Glutamatergic neuron (in vitro differentiated cells): ENCODE data around the gene SLC39A2. TPM values are rescaled to one million over a fixed set of nuclear protein-coding genes. Genes with fewer than 3 reads are reported as not detected.
"Not testable (repeated sequence)": the region's sequence is repeated elsewhere in the genome, so short reads cannot be mapped to it uniquely, and the experiment has no call there.

ENCODE experiments used
- DNase-seq: peaks from one replicate; pipeline ENCODE4 v3.0.0; 2022
- H3K27ac Mint-ChIP-seq: one replicate; pipeline ENCODE4 v1.8.0; 2020; ENCODE audit warnings: mild to moderate bottlenecking, mixed read lengths, inconsistent platforms; ENCODE audit not compliant: unreplicated experiment
- H3K27me3 Mint-ChIP-seq: one replicate; pipeline ENCODE4 v1.8.0; 2020; ENCODE audit warnings: mild to moderate bottlenecking, moderate library complexity, mixed read lengths, inconsistent platforms; ENCODE audit not compliant: unreplicated experiment
- H3K36me3 Mint-ChIP-seq: one replicate; pipeline ENCODE4 v1.8.0; 2020; ENCODE audit warnings: mild to moderate bottlenecking, mixed read lengths, inconsistent platforms; ENCODE audit not compliant: unreplicated experiment
- H3K4me1 Mint-ChIP-seq: one replicate; pipeline ENCODE4 v1.8.0; 2020; ENCODE audit warnings: mild to moderate bottlenecking, low read depth, mixed read lengths, inconsistent platforms; ENCODE audit not compliant: unreplicated experiment
- H3K4me3 Mint-ChIP-seq: one replicate; pipeline ENCODE4 v1.8.0; 2020; ENCODE audit warnings: mild to moderate bottlenecking, mixed read lengths, inconsistent platforms; ENCODE audit not compliant: unreplicated experiment
- H3K9me3 Mint-ChIP-seq: one replicate; pipeline ENCODE4 v1.8.0; 2020; ENCODE audit warnings: mild to moderate bottlenecking, moderate library complexity, mixed read lengths, inconsistent platforms; ENCODE audit not compliant: unreplicated experiment
- CTCF ChIP-seq: fragments of 200-600 bp; sonication (generic); IDR thresholded peaks from one replicate; pipeline ENCODE4 v1.5.0; 2021; ENCODE audit not compliant: partially characterized antibody, unreplicated experiment
- long read RNA-seq: library from polyadenylated mRNA; unstranded; transcript quantifications from one replicate; pipeline ENCODE4 v2.0.0, GENCODE V29; 2020; ENCODE audit not compliant: unreplicated experiment
- total RNA-seq: library from RNA; stranded (reverse); fragmentation: NEBNext Ultra II Directional; extraction: Animal tissue kit (Norgen Biotek cat#: 25700); gene quantifications from one replicate; pipeline ENCODE4 v1.2.1, GENCODE V29; 2021; ENCODE audit not compliant: unreplicated experiment

Gene SLC39A2
- total RNA-seq = not detected
- long read RNA-seq = 0 reads

- Mint-ChIP-seq H3K36me3 (no peaks in the 10 kb centered on the region), H3K4me3 (no peak within 1 kb of the TSS), H3K9me3 (peaks cover 3% of the 10 kb centered on the region), H3K4me1 (peaks cover 1% of the 10 kb centered on the region), H3K27me3 (no peaks in the 10 kb centered on the region), H3K27ac (no peak within 1 kb of the TSS)
- no peak for DNase-seq
- no peak for TF ChIP-seq CTCF
Observed at GRCh38 chr14:20998674-20999366, at the start of gene SLC39A2. TSS of gene SLC39A2 (plus strand) at chr14:20999293. CDS start at chr14:20999447, 154 bp downstream.

GRCh38 chr14:20954736-20955537 is 44.2 kb upstream of the SLC39A2 start, which contains the start of gene RNASE2:
TSS of gene RNASE2 (plus strand) at chr14:20955487. CDS start at chr14:20955772, 285 bp downstream.
- H3K4me3 Mint-ChIP-seq, H3K27ac Mint-ChIP-seq, H3K36me3 Mint-ChIP-seq, H3K9me3 Mint-ChIP-seq, H3K4me1 Mint-ChIP-seq, H3K27me3 Mint-ChIP-seq, DNase-seq: not testable (repeated sequence)

- not testable (repeated sequence) for H3K27ac Mint-ChIP-seq, H3K36me3 Mint-ChIP-seq, H3K9me3 Mint-ChIP-seq, DNase-seq, H3K4me3 Mint-ChIP-seq, H3K27me3 Mint-ChIP-seq, H3K4me1 Mint-ChIP-seq
Observed at GRCh38 chr14:20955538-20955873, 43.6 kb upstream of the SLC39A2 start.

GRCh38 chr14:20956376-20956976 is 42.6 kb upstream of the SLC39A2 start:
- TF ChIP-seq CTCF = no peak
- peaks cover 1% of the 10 kb centered on the region for H3K27me3 Mint-ChIP-seq
- H3K27ac Mint-ChIP-seq = no peak overlapping the region
- H3K9me3 Mint-ChIP-seq = no peaks in the 10 kb centered on the region
- no peak for DNase-seq
- no peaks in the 10 kb centered on the region for H3K36me3 Mint-ChIP-seq
- H3K4me1 Mint-ChIP-seq = peaks cover 2% of the 10 kb centered on the region
- no peak overlapping the region for H3K4me3 Mint-ChIP-seq

GRCh38 chr14:20958946-20959345 is 40.1 kb upstream of the SLC39A2 start:
- H3K4me3 Mint-ChIP-seq, H3K27me3 Mint-ChIP-seq, H3K9me3 Mint-ChIP-seq, H3K4me1 Mint-ChIP-seq, H3K36me3 Mint-ChIP-seq, H3K27ac Mint-ChIP-seq, DNase-seq: not testable (repeated sequence)

- Mint-ChIP-seq H3K4me1 (no peaks in the 10 kb centered on the region), H3K27ac (no peak overlapping the region), H3K9me3 (peaks cover 2% of the 10 kb centered on the region), H3K4me3 (no peak overlapping the region), H3K27me3 (peaks cover 5% of the 10 kb centered on the region), H3K36me3 (no peaks in the 10 kb centered on the region)
- no peak for TF ChIP-seq CTCF
- DNase-seq = no peak
Observed at GRCh38 chr14:20969336-20969735, 29.8 kb upstream of the SLC39A2 start.
